OCI-LY3 (cell line): ENCODE results near the gene DEPP1.

Experiments
- H2AFZ ChIP-seq: fragments of 200-600, 300-600 bp; shearing (Covaris generic); 2 replicates; pipeline ENCODE4 v1.6.0; 2014; ENCODE audit warnings: antibody characterized with exemption, low read depth, low read length
- H3K27ac ChIP-seq: fragments of 200-600, 300-600 bp; sonication (generic); 2 replicates; pipeline ENCODE4 v1.5.1; 2014; ENCODE audit warnings: mild to moderate bottlenecking, low read length, moderate library complexity, mixed read lengths
- H3K27me3 ChIP-seq: fragments of 200-600, 300-600 bp; sonication (generic); 2 replicates; pipeline ENCODE4 v1.6.1; 2014; ENCODE audit warnings: low read depth, low read length, mixed read lengths
- H3K36me3 ChIP-seq: fragments of 200-600, 300-600 bp; sonication (generic); replicated peaks from 2 replicates; pipeline ENCODE3; 2014; ENCODE audit warnings: low read depth, low read length, mixed read lengths
- H3K4me1 ChIP-seq: fragments of 300-600, 200-600 bp; sonication (generic); 2 replicates; pipeline ENCODE4 v1.6.1; 2014; ENCODE audit warnings: low read length, mixed read lengths
- H3K4me2 ChIP-seq: fragments of 200-600, 300-600 bp; sonication (generic); 2 replicates; pipeline ENCODE4 v1.6.1; 2014; ENCODE audit warnings: low read length, mixed read lengths
- H3K4me3 ChIP-seq: fragments of 300-600, 200-600 bp; sonication (generic); 2 replicates; pipeline ENCODE4 v1.5.1; 2014; ENCODE audit warnings: antibody characterized with exemption, mild to moderate bottlenecking, low read length, moderate library complexity
- H3K79me2 ChIP-seq: fragments of 300-600, 200-600 bp; shearing (Covaris generic); 2 replicates; pipeline ENCODE4 v1.6.1; 2014; ENCODE audit warnings: mild to moderate bottlenecking, low read length, mixed read lengths
- H3K9ac ChIP-seq: fragments of 300-600, 200-600 bp; shearing (Covaris generic); 2 replicates; pipeline ENCODE4 v1.6.0; 2014; ENCODE audit warnings: mild to moderate bottlenecking, low read length, moderate library complexity
- H3K9me3 ChIP-seq: fragments of 200-600, 300-600 bp; shearing (Covaris generic); 2 replicates; pipeline ENCODE4 v1.6.1; 2014; ENCODE audit warnings: low read length, mixed read lengths; ENCODE audit not compliant: insufficient read depth
- H4K20me1 ChIP-seq: fragments of 200-600, 300-600 bp; sonication (generic); 2 replicates; pipeline ENCODE4 v1.6.1; 2016; ENCODE audit warnings: low read length, mixed read lengths; ENCODE audit not compliant: insufficient read depth
- EZH2phosphoT487 ChIP-seq: fragments of 200-600 bp; shearing (Covaris generic); IDR thresholded peaks from 2 replicates; pipeline ENCODE4 v1.6.1; 2018; ENCODE audit warnings: antibody characterized with exemption, mixed run types, low read depth
- TF ChIP-seq, protein P1 (sequence below): fragments of 200-600, 300-600 bp; sonication (generic); IDR thresholded peaks from 2 replicates; pipeline ENCODE4 v1.5.1; 2014; ENCODE audit warnings: antibody characterized with exemption, low read length, low read depth

DEPP1 gene

GRCh38 chr10:44931621-44932516 is 46.7 kb downstream of the DEPP1 start:
- Histone ChIP-seq H3K27me3 (no peaks in the 10 kb centered on the region), H3K9me3 (no peaks in the 10 kb centered on the region), H3K4me3 (no peak overlapping the region), H3K79me2 (no peaks in the 10 kb centered on the region), H3K36me3 (no peaks in the 10 kb centered on the region), H3K9ac (no peak overlapping the region), H3K4me2 (no peak overlapping the region), H4K20me1 (no peaks in the 10 kb centered on the region), H3K27ac (no peak overlapping the region), H3K4me1 (peaks cover 14% of the 10 kb centered on the region), H2AFZ (no peak overlapping the region)
- no peak for TF ChIP-seq EZH2phosphoT487
- TF ChIP-seq, protein P1, sequence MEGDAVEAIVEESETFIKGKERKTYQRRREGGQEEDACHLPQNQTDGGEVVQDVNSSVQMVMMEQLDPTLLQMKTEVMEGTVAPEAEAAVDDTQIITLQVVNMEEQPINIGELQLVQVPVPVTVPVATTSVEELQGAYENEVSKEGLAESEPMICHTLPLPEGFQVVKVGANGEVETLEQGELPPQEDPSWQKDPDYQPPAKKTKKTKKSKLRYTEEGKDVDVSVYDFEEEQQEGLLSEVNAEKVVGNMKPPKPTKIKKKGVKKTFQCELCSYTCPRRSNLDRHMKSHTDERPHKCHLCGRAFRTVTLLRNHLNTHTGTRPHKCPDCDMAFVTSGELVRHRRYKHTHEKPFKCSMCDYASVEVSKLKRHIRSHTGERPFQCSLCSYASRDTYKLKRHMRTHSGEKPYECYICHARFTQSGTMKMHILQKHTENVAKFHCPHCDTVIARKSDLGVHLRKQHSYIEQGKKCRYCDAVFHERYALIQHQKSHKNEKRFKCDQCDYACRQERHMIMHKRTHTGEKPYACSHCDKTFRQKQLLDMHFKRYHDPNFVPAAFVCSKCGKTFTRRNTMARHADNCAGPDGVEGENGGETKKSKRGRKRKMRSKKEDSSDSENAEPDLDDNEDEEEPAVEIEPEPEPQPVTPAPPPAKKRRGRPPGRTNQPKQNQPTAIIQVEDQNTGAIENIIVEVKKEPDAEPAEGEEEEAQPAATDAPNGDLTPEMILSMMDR = no peak

DNA sequence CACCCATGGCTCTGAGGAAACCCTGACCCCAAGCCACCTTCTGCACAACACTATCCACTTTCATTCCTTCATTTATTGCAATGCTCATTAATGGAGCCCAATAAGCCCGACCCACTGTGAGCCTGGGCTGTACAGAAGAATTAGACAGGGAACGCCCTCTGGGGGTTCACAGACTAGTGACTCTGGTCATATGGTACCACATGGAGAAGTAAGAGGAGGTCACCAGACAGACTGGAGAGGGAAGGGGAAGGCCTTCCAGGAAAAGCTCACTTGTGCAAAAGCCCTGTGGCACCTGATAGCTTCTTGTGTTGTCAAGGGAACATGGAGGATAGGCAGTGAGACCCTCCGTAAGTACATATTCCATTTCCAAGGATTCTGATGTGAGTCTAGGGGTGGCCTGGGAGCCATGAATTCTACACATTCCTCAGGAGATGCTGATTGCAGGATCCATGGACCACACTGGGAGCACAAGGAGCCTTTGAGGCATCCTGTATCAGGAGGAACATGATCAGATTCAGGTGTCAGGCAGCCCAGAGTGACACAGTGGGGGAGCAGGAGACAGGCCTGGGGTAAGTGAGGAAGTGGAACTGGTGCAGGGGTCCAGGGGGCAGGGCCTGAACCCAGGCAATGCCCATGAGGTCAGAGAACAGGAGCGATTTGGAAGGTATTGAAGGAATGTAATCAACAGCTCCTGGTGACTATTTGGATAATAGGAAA is 47.5 kb downstream of the DEPP1 start:
- Histone ChIP-seq H3K27me3 (no peaks in the 10 kb centered on the region), H3K36me3 (no peaks in the 10 kb centered on the region), H2AFZ (no peak overlapping the region), H3K4me2 (no peak overlapping the region), H3K9me3 (no peaks in the 10 kb centered on the region), H3K4me1 (peaks cover 14% of the 10 kb centered on the region), H3K9ac (no peak overlapping the region), H4K20me1 (no peaks in the 10 kb centered on the region), H3K27ac (no peak overlapping the region), H3K4me3 (no peak overlapping the region), H3K79me2 (no peaks in the 10 kb centered on the region)
- TF ChIP-seq EZH2phosphoT487 = no peak

GRCh38 chr10:44929356-44930255 is 49.0 kb downstream of the DEPP1 start:
- TF ChIP-seq EZH2phosphoT487 = no peak
- TF ChIP-seq, protein P1 = no peak
- Histone ChIP-seq H3K4me3 (no peak overlapping the region), H3K4me1 (peaks cover 7% of the 10 kb centered on the region), H3K36me3 (no peaks in the 10 kb centered on the region), H3K27me3 (no peaks in the 10 kb centered on the region), H3K9me3 (no peaks in the 10 kb centered on the region), H4K20me1 (no peaks in the 10 kb centered on the region), H3K9ac (no peak overlapping the region), H3K27ac (no peak overlapping the region), H3K4me2 (no peak overlapping the region), H3K79me2 (no peaks in the 10 kb centered on the region), H2AFZ (no peak overlapping the region)

DNA sequence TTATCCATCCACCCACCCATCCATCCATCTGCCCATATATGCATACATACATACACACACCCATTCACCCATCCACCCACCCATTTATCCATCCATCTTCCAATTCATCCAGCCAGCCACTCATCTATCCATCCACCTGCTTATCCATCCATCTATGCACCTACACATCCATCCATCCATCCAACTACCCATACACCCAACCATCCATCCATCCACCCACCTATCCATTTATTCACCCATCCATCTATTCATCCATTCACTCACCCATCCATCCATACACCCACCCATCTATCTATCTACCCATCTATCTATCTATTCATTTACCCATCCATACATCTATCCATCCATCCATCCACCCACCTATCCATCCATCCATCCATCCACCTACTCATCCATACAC is 50.1 kb downstream of the DEPP1 start:
- no peaks in the 10 kb centered on the region for H4K20me1 ChIP-seq
- no peak overlapping the region for H3K27ac ChIP-seq
- H2AFZ ChIP-seq = no peak overlapping the region

More for the DNA sequence above, 50.1 kb downstream of the DEPP1 start:
- no peak for TF ChIP-seq EZH2phosphoT487
- TF ChIP-seq, protein P1 = no peak
- peaks cover 7% of the 10 kb centered on the region for H3K4me1 ChIP-seq
- H3K9ac ChIP-seq = no peak overlapping the region
- H3K4me2 ChIP-seq = no peak overlapping the region
- H3K27me3 ChIP-seq = no peaks in the 10 kb centered on the region
- H3K79me2 ChIP-seq = no peaks in the 10 kb centered on the region
- H3K36me3 ChIP-seq = no peaks in the 10 kb centered on the region
- H3K4me3 ChIP-seq = no peak overlapping the region
- no peaks in the 10 kb centered on the region for H3K9me3 ChIP-seq
